Measurements from ENCODE around the gene C16orf46. TPM values are rescaled to one million over a fixed set of nuclear protein-coding genes. Genes with fewer than 3 reads are reported as not detected.

The C16orf46 gene
- total RNA-seq, 4 donors from 2014 or later, result 0.32 to 5.6 TPM; not detected in 2

DNA sequence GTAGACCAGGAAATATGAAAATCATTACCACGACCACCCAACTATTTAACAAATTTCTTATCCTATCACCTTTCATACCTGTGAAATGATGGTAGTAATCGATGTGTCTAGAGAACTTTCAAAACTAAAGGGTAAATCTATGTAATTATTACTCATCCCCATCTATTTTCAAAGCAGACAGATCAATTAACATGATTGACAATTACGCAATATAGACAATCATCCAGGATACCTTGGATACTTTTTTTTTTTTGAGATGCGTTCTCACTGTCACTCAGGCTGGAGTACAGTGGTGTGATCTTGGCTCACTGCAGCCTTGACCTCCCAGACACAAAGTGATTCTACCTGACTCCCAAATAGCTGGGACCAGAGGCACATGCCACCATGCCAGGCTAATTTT, 4.0 kb upstream of the C16orf46 start:
- H3K4me1 ChIP-seq, result peaks cover 0 to 10% (median 5%) of the 10 kb centered on the region in 4 donors
- intact Hi-C loops (cut with DNase I; ENCODE audit: low total_unique reads) (no loop called here), in situ Hi-C loops (cut with MboI; ENCODE audit: low pct_ligation_motif_present in 1 of 4, low pct_unique_long_range_greater_than_20kb in 1 of 4, low sequenced_read_pairs in 3 of 4) (no loop called here)
- H3K9me3 ChIP-seq, result no peaks in the 10 kb centered on the region
- WGBS, 2 donors (ENCODE audit: low coverage in 1 of 2), result 94 to 96% methylated on average over 4 of the region's 4 CpGs
- no peaks in the 10 kb centered on the region for H3K27me3 ChIP-seq
- H3K27ac ChIP-seq, result no peak overlapping the region
- H3K4me3 ChIP-seq, result no peak overlapping the region
- no peak for DNase-seq
- H3K36me3 ChIP-seq, result no peaks in the 10 kb centered on the region
- TF ChIP-seq EP300 (IDR thresholded peaks at IDR 0.05; ENCODE audit: low read depth) (no peak), CTCF (IDR thresholded peaks at IDR 0.05) (no peak), POLR2AphosphoS5 (IDR thresholded peaks at IDR 0.05) (no peak), POLR2A (IDR thresholded peaks at IDR 0.05) (no peak)

GRCh38 chr16:81080233-81080632, 3.2 kb upstream of the C16orf46 start:
- in situ Hi-C loops (cut with MboI; ENCODE audit: low pct_ligation_motif_present in 1 of 4, low pct_unique_long_range_greater_than_20kb in 1 of 4, low sequenced_read_pairs in 3 of 4), result no loop called here
- no peak for TF ChIP-seq POLR2A (IDR thresholded peaks at IDR 0.05)
- no peak for TF ChIP-seq EP300 (IDR thresholded peaks at IDR 0.05; ENCODE audit: low read depth)
- TF ChIP-seq POLR2AphosphoS5 (IDR thresholded peaks at IDR 0.05), result no peak
- no peak for TF ChIP-seq CTCF (IDR thresholded peaks at IDR 0.05)
- intact Hi-C loops (cut with DNase I; ENCODE audit: low total_unique reads), result no loop called here
- Histone ChIP-seq H3K27me3 (no peaks in the 10 kb centered on the region), H3K9me3 (no peaks in the 10 kb centered on the region), H3K4me3 (no peak overlapping the region), H3K4me1 (peaks cover 0 to 10% (median 5%) of the 10 kb centered on the region in 4 donors), H3K36me3 (no peaks in the 10 kb centered on the region), H3K27ac (no peak overlapping the region)
- WGBS, 2 donors (ENCODE audit: low coverage in 1 of 2), result 83 to 89% methylated on average over 1 of the region's 1 CpG
- no peak for DNase-seq

GRCh38 chr16:81076566-81077075, 417 bp downstream of the C16orf46 start:
- Histone ChIP-seq H3K9me3 (no peaks in the 10 kb centered on the region), H3K4me3 (peak overlapping the region; percentile 48 to 76 (median 66)), H3K27ac (peak overlapping the region; percentile 92 to 97 (median 95)), H3K36me3 (no peaks in the 10 kb centered on the region), H3K27me3 (no peaks in the 10 kb centered on the region), H3K4me1 (peaks cover 0 to 10% (median 5%) of the 10 kb centered on the region in 4 donors)
- WGBS, 2 donors (ENCODE audit: low coverage in 1 of 2), result 0 to 4% methylated on average over 5 to 23 of the region's 27 CpGs
- peak; percentile 93 for DNase-seq
- intact Hi-C loops (cut with DNase I; ENCODE audit: low total_unique reads) (loop anchor here (5.0 kb wide), 1 partner anchor 39 kb away; the partner anchor contains the start of gene ATMIN), in situ Hi-C loops (cut with MboI; ENCODE audit: low pct_ligation_motif_present in 1 of 4, low pct_unique_long_range_greater_than_20kb in 1 of 4, low sequenced_read_pairs in 3 of 4) (no loop called here)
- no peak for TF ChIP-seq CTCF (IDR thresholded peaks at IDR 0.05)
- TF ChIP-seq POLR2A (IDR thresholded peaks at IDR 0.05), result no peak
- no peak for TF ChIP-seq POLR2AphosphoS5 (IDR thresholded peaks at IDR 0.05)
- no peak for TF ChIP-seq EP300 (IDR thresholded peaks at IDR 0.05; ENCODE audit: low read depth)

- Histone ChIP-seq H3K9me3 (no peaks in the 10 kb centered on the region), H3K27me3 (no peaks in the 10 kb centered on the region), H3K27ac (no peak overlapping the region), H3K36me3 (no peaks in the 10 kb centered on the region), H3K4me1 (peaks cover 0 to 10% (median 5%) of the 10 kb centered on the region in 4 donors), H3K4me3 (no peak overlapping the region)
- no peak for DNase-seq
- WGBS, 2 donors (ENCODE audit: low coverage in 1 of 2), result 54 to 69% methylated on average over 5 of the region's 5 CpGs
- in situ Hi-C loops (cut with MboI; ENCODE audit: low pct_ligation_motif_present in 1 of 4, low pct_unique_long_range_greater_than_20kb in 1 of 4, low sequenced_read_pairs in 3 of 4), result no loop called here
- intact Hi-C loops (cut with DNase I; ENCODE audit: low total_unique reads), result no loop called here
- TF ChIP-seq POLR2A (IDR thresholded peaks at IDR 0.05) (no peak), EP300 (IDR thresholded peaks at IDR 0.05; ENCODE audit: low read depth) (no peak), CTCF (IDR thresholded peaks at IDR 0.05) (no peak), POLR2AphosphoS5 (IDR thresholded peaks at IDR 0.05) (no peak)
Measured at GRCh38 chr16:81073560-81074330, 3.3 kb downstream of the C16orf46 start.

Data from transverse colon (tissue), 4 donors.